Endothelial cell of umbilical vein (primary cell): ENCODE results near the gene TYW1.
"Not testable (repeated sequence)": the region's sequence is repeated elsewhere in the genome, so short reads cannot be mapped to it uniquely, and the experiment has no call there.

Source experiments
- CTCF ChIP-seq, 2 donors: IDR thresholded peaks; 1 replicate in 1 of 2; 2 replicates in 1 of 2; pipeline ENCODE4 v1.5.1; 2011; ENCODE audit warnings: low read length in 2 of 2, mild to moderate bottlenecking in 2 of 2, moderate library complexity in 2 of 2, control low read depth in 1 of 2, inconsistent platforms in 1 of 2, low read depth in 1 of 2; ENCODE audit not compliant: insufficient read depth in 1 of 2; ENCODE audit errors: extremely low read depth in 1 of 2
- EZH2 ChIP-seq: IDR thresholded peaks from 2 replicates; pipeline ENCODE4 v1.6.1; 2012; ENCODE audit warnings: borderline replicate concordance, low read depth, mild to moderate bottlenecking, moderate library complexity, low read length, inconsistent platforms; ENCODE audit not compliant: severe bottlenecking
- FOS ChIP-seq: IDR thresholded peaks from 2 replicates; pipeline ENCODE4 v1.6.1; 2011; ENCODE audit warnings: mild to moderate bottlenecking, low read length, moderate library complexity, borderline replicate concordance; ENCODE audit not compliant: insufficient read depth
- GATA2 ChIP-seq: IDR thresholded peaks from 2 replicates; pipeline ENCODE4 v1.7.0; 2011; ENCODE audit warnings: low read depth, mild to moderate bottlenecking, moderate library complexity, mixed read lengths, low read length; ENCODE audit not compliant: insufficient read length, insufficient read depth
- JUN ChIP-seq: IDR thresholded peaks from 2 replicates; pipeline ENCODE4 v1.6.1; 2011; ENCODE audit warnings: borderline replicate concordance, low read depth; ENCODE audit not compliant: insufficient read length, insufficient read depth
- MAX ChIP-seq: IDR thresholded peaks from 2 replicates; pipeline ENCODE4 v1.6.1; 2011; ENCODE audit not compliant: insufficient read depth, insufficient read length
- MYC ChIP-seq: IDR thresholded peaks from one replicate; pipeline ENCODE4 v1.6.1; 2011; ENCODE audit warnings: mild to moderate bottlenecking, low read depth, low read length
- POLR2A ChIP-seq: IDR thresholded peaks from 2 replicates; pipeline ENCODE4 v1.6.1; 2012; ENCODE audit warnings: low read depth, mild to moderate bottlenecking, control low read depth, low read length
- POLR2AphosphoS5 ChIP-seq: IDR thresholded peaks from 2 replicates; pipeline ENCODE4 v1.6.1; 2012; ENCODE audit warnings: low read depth, mild to moderate bottlenecking, control low read depth, low read length, moderate library complexity; ENCODE audit not compliant: insufficient read depth

- not testable (repeated sequence) for TF ChIP-seq MAX; POLR2AphosphoS5; POLR2A; EZH2; CTCF (IDR thresholded peaks at IDR 0.05; ENCODE audit: extremely low read depth in 1 of 2, insufficient read depth in 1 of 2, low read depth in 1 of 2, low read length in 2 of 2); GATA2; JUN; FOS; MYC
Measured at GRCh38 chr7:67114483-67115246, 118.0 kb downstream of the TYW1 start.
